HG03521 (cell line): ENCODE results near the gene FCMR.

Experiments used
- ATAC-seq: cut with Tn5 transposase; IDR thresholded peaks from one replicate; pipeline ENCODE4 v1.9.1; 2021; ENCODE audit warnings: mild to moderate bottlenecking, moderate library complexity; ENCODE audit not compliant: unreplicated experiment

The FCMR gene

GRCh38 chr1:206903687-206904086 lies 18.1 kb downstream of the FCMR start:
- no peak for ATAC-seq

- ATAC-seq, result no peak
Measured at GRCh38 chr1:206902702-206903101, 19.0 kb downstream of the FCMR start.

- ATAC-seq, result no peak
Measured at GRCh38 chr1:206901944-206902343, 19.8 kb downstream of the FCMR start.

- no peak for ATAC-seq
Measured at GRCh38 chr1:206900149-206900548, 21.6 kb downstream of the FCMR start.

GRCh38 chr1:206899717-206900116 lies 22.0 kb downstream of the FCMR start:
- no peak for ATAC-seq

- no peak for ATAC-seq
Measured at GRCh38 chr1:206898915-206899431, 22.8 kb downstream of the FCMR start.

- no peak for ATAC-seq
Measured at GRCh38 chr1:206898089-206898914, 23.4 kb downstream of the FCMR start.

- no peak for ATAC-seq
Measured at GRCh38 chr1:206897175-206897574, 24.6 kb downstream of the FCMR start, which contains the start of gene IL24. Gene IL24 (plus strand): TSS chr1:206897443. CDS start chr1:206897833, 390 bp downstream.

GRCh38 chr1:206896261-206896660 lies 25.5 kb downstream of the FCMR start:
- ATAC-seq, result no peak

- ATAC-seq, result no peak
Measured at GRCh38 chr1:206895837-206896242, 25.9 kb downstream of the FCMR start.

GRCh38 chr1:206895325-206895724 lies 26.4 kb downstream of the FCMR start:
- no peak for ATAC-seq

GRCh38 chr1:206893380-206893779 lies 28.4 kb downstream of the FCMR start:
- ATAC-seq, result no peak

GRCh38 chr1:206892351-206892984 lies 29.3 kb downstream of the FCMR start:
- ATAC-seq, result no peak

GRCh38 chr1:206891412-206891811 lies 30.3 kb downstream of the FCMR start:
- no peak for ATAC-seq

GRCh38 chr1:206890125-206891060 lies 31.3 kb downstream of the FCMR start:
- no peak for ATAC-seq

- ATAC-seq, result no peak
Measured at GRCh38 chr1:206887701-206888100, 34.0 kb downstream of the FCMR start.

- ATAC-seq, result no peak
Measured at GRCh38 chr1:206886831-206887230, 34.9 kb downstream of the FCMR start.

- ATAC-seq, result no peak
Measured at GRCh38 chr1:206885341-206886060, 36.2 kb downstream of the FCMR start.

- ATAC-seq, result no peak
Measured at GRCh38 chr1:206883876-206884275, 37.9 kb downstream of the FCMR start.

- no peak for ATAC-seq
Measured at GRCh38 chr1:206883160-206883559, 38.6 kb downstream of the FCMR start.
